ENCODE data around the gene GPC5. TPM values are rescaled to one million over a fixed set of nuclear protein-coding genes. Genes with fewer than 3 reads are reported as not detected.

GPC5 gene
- polyA plus RNA-seq, 2 of the 4 experiments (the other 2 are of a cell fraction): not detected

GRCh38 chr13:91978571-91978970 is 580.1 kb downstream of the GPC5 start:
- no peak overlapping the region for H3K4me3 ChIP-seq
- ATAC-seq: no peak
- CTCF ChIA-PET: no interaction called here
- POLR2A ChIA-PET: no interaction called here
- TF ChIP-seq HMGXB4 (CRISPR knock-in tag; IDR thresholded peaks at IDR 0.05; ENCODE audit: borderline replicate concordance) (no peak), RCOR1 (IDR thresholded peaks at IDR 0.05; ENCODE audit: low read depth, low read length) (no peak), FOSL2 (IDR thresholded peaks at IDR 0.05) (no peak), FOSL2 (CRISPR knock-in tag; IDR thresholded peaks at IDR 0.05) (no peak), FOXS1 (CRISPR knock-in tag; IDR thresholded peaks at IDR 0.05) (no peak), ZFP36 (IDR thresholded peaks at IDR 0.05; ENCODE audit: borderline replicate concordance, partially characterized antibody) (no peak), KDM5A (IDR thresholded peaks at IDR 0.05) (no peak), SREBF2 (IDR thresholded peaks at IDR 0.05) (no peak), CTCF (IDR thresholded peaks at IDR 0.05) (no peak), GATA3 (IDR thresholded peaks at IDR 0.05; ENCODE audit: borderline replicate concordance) (no peak), EP300 (IDR thresholded peaks at IDR 0.05) (no peak), ESRRA (IDR thresholded peaks at IDR 0.05; ENCODE audit: borderline replicate concordance, low read length) (no peak), SMC3 (IDR thresholded peaks at IDR 0.05) (no peak), ATOH8 (CRISPR knock-in tag; IDR thresholded peaks at IDR 0.05; ENCODE audit: low read depth) (no peak), JUNB (IDR thresholded peaks at IDR 0.05) (no peak), PBX3 (IDR thresholded peaks at IDR 0.05) (no peak), HOXA7 (CRISPR knock-in tag; IDR thresholded peaks at IDR 0.05) (no peak), MYC (IDR thresholded peaks at IDR 0.05; ENCODE audit: borderline replicate concordance, low read length) (no peak), E2F6 (IDR thresholded peaks at IDR 0.05; ENCODE audit: borderline replicate concordance, low read depth) (no peak)
- H3K4me2 ChIP-seq: no peak overlapping the region
- H3K9me3 ChIP-seq: no peaks in the 10 kb centered on the region
- no peak for FAIRE-seq
- no peaks in the 10 kb centered on the region for H3K4me1 ChIP-seq
- DNase-seq (ENCODE audit: low read depth in 1 of 2, low spot score in 1 of 2): no peak
- H3K27ac ChIP-seq: no peak overlapping the region

GRCh38 chr13:91986761-91987483 is 588.5 kb downstream of the GPC5 start:
- Histone ChIP-seq H3K4me3 (no peak overlapping the region), H3K4me2 (no peak overlapping the region), H3K4me1 (no peaks in the 10 kb centered on the region), H3K9me3 (no peaks in the 10 kb centered on the region), H3K27ac (no peak overlapping the region)
- ATAC-seq (no peak), DNase-seq (ENCODE audit: low read depth in 1 of 2, low spot score in 1 of 2) (no peak), FAIRE-seq (no peak)
- ChIA-PET CTCF (no interaction called here), POLR2A (no interaction called here)
- 19% methylated on average over 4 of the region's 4 CpGs for WGBS (ENCODE audit: missing lambda C conversion rate)
- TF ChIP-seq SREBF2 (IDR thresholded peaks at IDR 0.05) (no peak), ZFP36 (IDR thresholded peaks at IDR 0.05; ENCODE audit: borderline replicate concordance, partially characterized antibody) (no peak), NPAS2 (CRISPR knock-in tag; IDR thresholded peaks at IDR 0.05; ENCODE audit: borderline replicate concordance) (no peak), EHMT2 (IDR thresholded peaks at IDR 0.05; ENCODE audit: low read depth) (no peak), JUNB (IDR thresholded peaks at IDR 0.05) (no peak), FOSB (CRISPR knock-in tag; IDR thresholded peaks at IDR 0.05) (no peak)

All from A549 (cell line).